T-cell (primary cell): ENCODE measurements around the gene CRTC1. TPM values are rescaled to one million over a fixed set of nuclear protein-coding genes. Genes with fewer than 3 reads are reported as not detected.

Experiments
- ATAC-seq, 4 experiments: fragments of 200-7000 bp in 3 of 4; fragments of 150-1000 bp in 1 of 4; cut with Tn5 transposase; replicated peaks in 1 of 4; 1 replicate in 3 of 4; 2 replicates in 1 of 4; pipeline ENCODE4 v1.10.0; 2021; ENCODE audit warnings: moderate library complexity in 3 of 4, mild to moderate bottlenecking in 2 of 4, moderate number of reproducible peaks in 1 of 4
- CTCF ChIA-PET, 2 donors: fragments of 300-600 bp; sonication (Branson Sonifier 250); formaldehyde crosslinking; loops; one replicate each; lab custom pipeline; 2022; ENCODE audit warnings: antibody characterized with exemption in 2 of 2; lab: Charles Lee
- POLR2A ChIA-PET, 2 donors: fragments of 300-600 bp; sonication (Branson Sonifier 250); formaldehyde crosslinking; loops; one replicate each; lab custom pipeline; 2022; ENCODE audit warnings: antibody characterized with exemption in 2 of 2; lab: Charles Lee
- DNase-seq, 35 experiments: peaks; one replicate each; pipeline versions ENCODE4 v3.0.0 to v3.0.0-alpha.2; 2013 to 2023
- H3K27ac ChIP-seq: one replicate; pipeline ENCODE4 v1.5.1; 2013; ENCODE audit warnings: low read length
- H3K27me3 ChIP-seq, 2 experiments: replicated peaks in 1 of 2; 1 replicate in 1 of 2; 2 replicates in 1 of 2; pipeline versions ENCODE4 v1.6.1 to v1.7.0; 2013; ENCODE audit warnings: low read length in 1 of 2, mixed read lengths in 1 of 2; ENCODE audit not compliant: control insufficient read depth in 2 of 2, insufficient read depth in 2 of 2; ENCODE audit errors: extremely low read depth in 1 of 2
- H3K36me3 ChIP-seq, 2 donors: 1 replicate in 1 of 2; 2 replicates in 1 of 2; pipeline versions ENCODE4 v1.6.1 to v1.7.0; 2013; ENCODE audit warnings: low read length in 1 of 2; ENCODE audit not compliant: control insufficient read depth in 2 of 2, insufficient read depth in 1 of 2; ENCODE audit errors: extremely low read depth in 1 of 2
- H3K4me1 ChIP-seq, 2 experiments: 1 replicate in 1 of 2; 2 replicates in 1 of 2; pipeline versions ENCODE4 v1.6.1 to v1.7.0; 2013; ENCODE audit warnings: low read length in 2 of 2, mixed read lengths in 1 of 2; ENCODE audit not compliant: insufficient read depth in 2 of 2, control insufficient read depth in 1 of 2; ENCODE audit errors: extremely low read depth in 1 of 2
- H3K4me3 ChIP-seq, 2 donors: 1 replicate in 1 of 2; 2 replicates in 1 of 2; pipeline versions ENCODE4 v1.5.1 to v1.7.0; 2013; ENCODE audit warnings: mild to moderate bottlenecking in 2 of 2, low read length in 1 of 2, moderate library complexity in 1 of 2; ENCODE audit not compliant: control insufficient read depth in 1 of 2; ENCODE audit errors: extremely low read depth in 1 of 2
- H3K9me3 ChIP-seq: 2 replicates; pipeline ENCODE4 v1.7.0; 2013
- H3K27ac Mint-ChIP-seq, 2 donors: one replicate each; pipeline ENCODE4 v1.8.0; 2020 to 2021; ENCODE audit warnings: mild to moderate bottlenecking in 2 of 2, mixed read lengths in 2 of 2
- H3K27me3 Mint-ChIP-seq, 2 donors: one replicate each; pipeline ENCODE4 v1.8.0; 2021 to 2022; ENCODE audit warnings: mixed read lengths in 2 of 2
- H3K36me3 Mint-ChIP-seq: one replicate; pipeline ENCODE4 v1.8.0; 2021; ENCODE audit warnings: mixed read lengths
- H3K4me1 Mint-ChIP-seq, 3 donors: one replicate each; pipeline ENCODE4 v1.8.0; 2020 to 2022; ENCODE audit warnings: mixed read lengths in 3 of 3, mild to moderate bottlenecking in 1 of 3
- H3K4me3 Mint-ChIP-seq, 3 donors: one replicate each; pipeline ENCODE4 v1.8.0; 2020 to 2022; ENCODE audit warnings: mild to moderate bottlenecking in 3 of 3, mixed read lengths in 3 of 3, moderate library complexity in 3 of 3
- H3K9me3 Mint-ChIP-seq, 3 donors: one replicate each; pipeline ENCODE4 v1.8.0; 2020 to 2022; ENCODE audit warnings: mixed read lengths in 3 of 3
- WGBS: methylation state at CpG from one replicate; pipeline ENCODE4 v1.1.5; 2013; ENCODE audit warnings: missing lambda C conversion rate; ENCODE audit not compliant: insufficient coverage; 5-methylcytosine and 5-hydroxymethylcytosine counted together
- total RNA-seq, 35 experiments: library from RNA in 6 of 35; stranded (reverse) in 6 of 35; fragments of 120-200 nt in 1 of 35; gene quantifications; one replicate each; pipeline versions ENCODE4 v1.2.1 to v1.2.4 and lab custom pipeline; 2013 to 2026

Gene CRTC1
- total RNA-seq, 5 donors from 2014 or later (not counting 1 experiment from before 2014, with no cell fraction given) = 19.6 to 26.9 (median 25.0) TPM

- Histone ChIP-seq H3K36me3 (peaks cover 0 to 2% of the 10 kb centered on the region in 2 donors), H3K27ac (no peak overlapping the region), H3K4me1 (no peaks in the 10 kb centered on the region), H3K9me3 (no peaks in the 10 kb centered on the region), H3K4me3 (no peak overlapping the region), H3K27me3 (no peaks in the 10 kb centered on the region)
- CTCF ChIA-PET = no interaction called here
- Mint-ChIP-seq H3K9me3 (no peaks in the 10 kb centered on the region), H3K27me3 (no peaks in the 10 kb centered on the region), H3K36me3 (no peaks in the 10 kb centered on the region), H3K4me3 (no peak overlapping the region), H3K27ac (no peak overlapping the region), H3K4me1 (peaks cover 0 to 7% (median 0%) of the 10 kb centered on the region in 3 donors)
- ATAC-seq (no peak), DNase-seq (no peak)
- 95% methylated on average over 12 of the region's 14 CpGs for WGBS
- POLR2A ChIA-PET = interaction anchor here in 1 of 2 donors (0.5 kb wide), 1 partner anchor 221 kb away, joined by 8 read pairs; no protein-coding TSS in a partner anchor
Measured at GRCh38 chr19:18735324-18735723, 51.8 kb downstream of the CRTC1 start.

- H3K9me3 Mint-ChIP-seq = no peaks in the 10 kb centered on the region
- Histone ChIP-seq H3K36me3 (peaks cover 0 to 2% of the 10 kb centered on the region in 2 donors), H3K27ac (no peak overlapping the region), H3K4me3 (no peak overlapping the region), H3K27me3 (no peaks in the 10 kb centered on the region), H3K4me1 (no peaks in the 10 kb centered on the region), H3K9me3 (no peaks in the 10 kb centered on the region)
- ATAC-seq = no peak
- no peak for DNase-seq
- no peak overlapping the region for H3K27ac Mint-ChIP-seq
- H3K4me1 Mint-ChIP-seq = peaks cover 0 to 7% (median 3%) of the 10 kb centered on the region in 3 donors
- no peaks in the 10 kb centered on the region for H3K27me3 Mint-ChIP-seq
- no peak overlapping the region for H3K4me3 Mint-ChIP-seq
- ChIA-PET POLR2A (interaction anchor here in 1 of 2 donors (0.5 kb wide), 1 partner anchor 220 kb away, joined by 8 read pairs; no protein-coding TSS in a partner anchor), CTCF (no interaction called here)
- no peaks in the 10 kb centered on the region for H3K36me3 Mint-ChIP-seq
- 92% methylated on average over 9 of the region's 9 CpGs for WGBS
Measured at GRCh38 chr19:18735752-18736151, 52.3 kb downstream of the CRTC1 start.

GRCh38 chr19:18736415-18737336 is 53.2 kb downstream of the CRTC1 start:
- H3K9me3 Mint-ChIP-seq = no peaks in the 10 kb centered on the region
- 94% methylated on average over 21 of the region's 27 CpGs for WGBS
- H3K27ac Mint-ChIP-seq = no peak overlapping the region
- no peaks in the 10 kb centered on the region for H3K27me3 ChIP-seq
- ATAC-seq = no peak
- H3K4me1 ChIP-seq = no peaks in the 10 kb centered on the region
- no peak overlapping the region for H3K4me3 ChIP-seq
- no peaks in the 10 kb centered on the region for H3K27me3 Mint-ChIP-seq
- H3K9me3 ChIP-seq = no peaks in the 10 kb centered on the region
- H3K4me1 Mint-ChIP-seq = peaks cover 0 to 5% (median 4%) of the 10 kb centered on the region in 3 donors
- no peak overlapping the region for H3K27ac ChIP-seq
- ChIA-PET POLR2A (no interaction called here), CTCF (no interaction called here)
- no peaks in the 10 kb centered on the region for H3K36me3 Mint-ChIP-seq
- no peak overlapping the region for H3K4me3 Mint-ChIP-seq
- no peak for DNase-seq
- H3K36me3 ChIP-seq = no peaks in the 10 kb centered on the region

GRCh38 chr19:18737337-18737953 is 54.0 kb downstream of the CRTC1 start:
- no peaks in the 10 kb centered on the region for H3K27me3 ChIP-seq
- H3K4me3 ChIP-seq = no peak overlapping the region
- Mint-ChIP-seq H3K27me3 (no peaks in the 10 kb centered on the region), H3K4me3 (no peak overlapping the region), H3K36me3 (no peaks in the 10 kb centered on the region), H3K27ac (no peak overlapping the region), H3K9me3 (no peaks in the 10 kb centered on the region), H3K4me1 (peaks cover 0 to 5% (median 4%) of the 10 kb centered on the region in 3 donors)
- WGBS = 40% methylated on average over 1 of the region's 10 CpGs
- H3K36me3 ChIP-seq = no peaks in the 10 kb centered on the region
- POLR2A ChIA-PET = no interaction called here
- ATAC-seq (no peak), DNase-seq (no peak)
- H3K4me1 ChIP-seq = no peaks in the 10 kb centered on the region
- no peaks in the 10 kb centered on the region for H3K9me3 ChIP-seq
- CTCF ChIA-PET = no interaction called here
- no peak overlapping the region for H3K27ac ChIP-seq

- ATAC-seq (no peak), DNase-seq (no peak)
- H3K27me3 Mint-ChIP-seq = no peaks in the 10 kb centered on the region
- H3K27ac ChIP-seq = no peak overlapping the region
- H3K36me3 ChIP-seq = no peaks in the 10 kb centered on the region
- no CpG with 5 or more reads among the region's 1 CpG for WGBS
- ChIA-PET POLR2A (no interaction called here), CTCF (interaction anchor here in 1 of 2 donors (0.7 kb wide), 1 partner anchor 372 kb away, joined by 5 read pairs; no protein-coding TSS in a partner anchor)
- no peaks in the 10 kb centered on the region for H3K4me1 ChIP-seq
- H3K27me3 ChIP-seq = no peaks in the 10 kb centered on the region
- peaks cover 0 to 5% (median 4%) of the 10 kb centered on the region in 3 donors for H3K4me1 Mint-ChIP-seq
- no peak overlapping the region for H3K4me3 Mint-ChIP-seq
- H3K36me3 Mint-ChIP-seq = no peaks in the 10 kb centered on the region
- no peaks in the 10 kb centered on the region for H3K9me3 ChIP-seq
- H3K27ac Mint-ChIP-seq = no peak overlapping the region
- H3K4me3 ChIP-seq = no peak overlapping the region
- H3K9me3 Mint-ChIP-seq = no peaks in the 10 kb centered on the region
Measured at GRCh38 chr19:18737954-18738351, 54.5 kb downstream of the CRTC1 start.

- no peak for ATAC-seq
- Histone ChIP-seq H3K36me3 (peaks cover 0 to 2% of the 10 kb centered on the region in 2 donors), H3K9me3 (no peaks in the 10 kb centered on the region), H3K27me3 (no peaks in the 10 kb centered on the region), H3K4me3 (no peak overlapping the region), H3K4me1 (no peaks in the 10 kb centered on the region), H3K27ac (no peak overlapping the region)
- Mint-ChIP-seq H3K4me1 (peaks cover 0 to 4% (median 4%) of the 10 kb centered on the region in 3 donors), H3K4me3 (no peak overlapping the region), H3K36me3 (no peaks in the 10 kb centered on the region), H3K27ac (no peak overlapping the region), H3K27me3 (no peaks in the 10 kb centered on the region), H3K9me3 (no peaks in the 10 kb centered on the region)
- ChIA-PET CTCF (interaction anchor here (0.5 to 0.7 kb wide), 2 partner anchors 236 to 373 kb away, joined by 5 to 8 read pairs; no protein-coding TSS in a partner anchor), POLR2A (no interaction called here)
- no peak for DNase-seq
- WGBS = 96% methylated on average over 13 of the region's 20 CpGs
Measured at GRCh38 chr19:18738961-18739690, 55.6 kb downstream of the CRTC1 start.
